NCI-H2081 treated with DMSO at 0.1 percent for 48 hours (cell line): ENCODE measurements around the gene ZXDA.
"Not testable (repeated sequence)": the region's sequence is repeated elsewhere in the genome, so short reads cannot be mapped to it uniquely, and the experiment has no call there.

Experiments used
- DNase-seq: peaks from one replicate; lab custom pipeline; 2025; lab: John Stamatoyannopoulos, UW

ZXDA gene, protein sequence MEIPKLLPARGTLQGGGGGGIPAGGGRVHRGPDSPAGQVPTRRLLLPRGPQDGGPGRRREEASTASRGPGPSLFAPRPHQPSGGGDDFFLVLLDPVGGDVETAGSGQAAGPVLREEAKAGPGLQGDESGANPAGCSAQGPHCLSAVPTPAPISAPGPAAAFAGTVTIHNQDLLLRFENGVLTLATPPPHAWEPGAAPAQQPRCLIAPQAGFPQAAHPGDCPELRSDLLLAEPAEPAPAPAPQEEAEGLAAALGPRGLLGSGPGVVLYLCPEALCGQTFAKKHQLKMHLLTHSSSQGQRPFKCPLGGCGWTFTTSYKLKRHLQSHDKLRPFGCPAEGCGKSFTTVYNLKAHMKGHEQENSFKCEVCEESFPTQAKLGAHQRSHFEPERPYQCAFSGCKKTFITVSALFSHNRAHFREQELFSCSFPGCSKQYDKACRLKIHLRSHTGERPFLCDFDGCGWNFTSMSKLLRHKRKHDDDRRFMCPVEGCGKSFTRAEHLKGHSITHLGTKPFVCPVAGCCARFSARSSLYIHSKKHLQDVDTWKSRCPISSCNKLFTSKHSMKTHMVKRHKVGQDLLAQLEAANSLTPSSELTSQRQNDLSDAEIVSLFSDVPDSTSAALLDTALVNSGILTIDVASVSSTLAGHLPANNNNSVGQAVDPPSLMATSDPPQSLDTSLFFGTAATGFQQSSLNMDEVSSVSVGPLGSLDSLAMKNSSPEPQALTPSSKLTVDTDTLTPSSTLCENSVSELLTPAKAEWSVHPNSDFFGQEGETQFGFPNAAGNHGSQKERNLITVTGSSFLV

DNA sequence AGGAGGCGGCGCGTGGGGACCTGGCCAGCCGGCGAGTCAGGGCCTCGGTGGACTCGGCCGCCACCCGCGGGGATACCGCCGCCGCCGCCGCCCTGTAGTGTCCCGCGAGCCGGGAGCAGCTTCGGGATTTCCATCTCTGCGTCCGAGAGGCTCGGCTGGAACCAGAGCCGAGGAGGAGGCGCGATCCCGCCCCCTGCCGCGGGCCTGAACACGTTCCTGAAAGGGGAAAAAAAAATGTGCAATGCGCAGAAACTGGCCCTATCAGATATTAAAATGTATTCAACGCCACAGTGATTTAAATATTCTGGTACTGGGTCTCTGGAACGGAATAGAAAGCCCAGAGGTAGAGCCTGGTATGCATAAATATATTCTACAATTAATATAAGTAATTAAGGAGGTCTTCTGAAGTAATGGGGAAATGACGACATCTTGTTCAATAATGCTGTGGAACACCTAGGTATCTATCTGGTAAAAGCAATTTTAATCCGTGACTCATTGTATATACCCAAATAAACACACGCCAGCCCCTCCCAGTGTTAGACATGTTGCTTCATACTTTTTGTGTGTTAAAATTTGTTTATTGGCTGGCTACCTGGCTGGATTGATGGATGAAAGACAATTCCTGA, at the start of gene ZXDA:
ZXDA (minus strand) TSS at position 172 of the 626 bp plus-strand sequence; CDS start at position 134, 38 bp downstream.
- DNase-seq, result not testable (repeated sequence)

DNA sequence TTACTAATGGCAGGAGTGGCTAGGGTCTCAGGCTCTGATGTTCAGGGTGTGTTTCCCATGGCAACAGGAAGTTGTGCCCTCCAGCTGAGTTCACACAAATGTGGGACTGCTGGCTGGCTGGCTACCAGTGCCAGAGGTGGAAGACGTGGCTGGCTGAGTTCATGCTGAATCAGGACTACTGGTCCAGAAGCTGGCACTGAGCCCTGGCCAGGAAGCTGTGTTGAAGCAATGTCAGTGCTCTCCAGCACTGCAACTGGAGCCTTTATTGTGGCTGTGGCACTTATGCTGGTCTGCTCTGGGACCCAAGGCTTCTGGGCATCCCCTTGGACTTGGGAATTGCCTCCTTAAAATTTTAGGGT, 42.0 kb upstream of the ZXDA start:
- DNase-seq, result no peak

DNA sequence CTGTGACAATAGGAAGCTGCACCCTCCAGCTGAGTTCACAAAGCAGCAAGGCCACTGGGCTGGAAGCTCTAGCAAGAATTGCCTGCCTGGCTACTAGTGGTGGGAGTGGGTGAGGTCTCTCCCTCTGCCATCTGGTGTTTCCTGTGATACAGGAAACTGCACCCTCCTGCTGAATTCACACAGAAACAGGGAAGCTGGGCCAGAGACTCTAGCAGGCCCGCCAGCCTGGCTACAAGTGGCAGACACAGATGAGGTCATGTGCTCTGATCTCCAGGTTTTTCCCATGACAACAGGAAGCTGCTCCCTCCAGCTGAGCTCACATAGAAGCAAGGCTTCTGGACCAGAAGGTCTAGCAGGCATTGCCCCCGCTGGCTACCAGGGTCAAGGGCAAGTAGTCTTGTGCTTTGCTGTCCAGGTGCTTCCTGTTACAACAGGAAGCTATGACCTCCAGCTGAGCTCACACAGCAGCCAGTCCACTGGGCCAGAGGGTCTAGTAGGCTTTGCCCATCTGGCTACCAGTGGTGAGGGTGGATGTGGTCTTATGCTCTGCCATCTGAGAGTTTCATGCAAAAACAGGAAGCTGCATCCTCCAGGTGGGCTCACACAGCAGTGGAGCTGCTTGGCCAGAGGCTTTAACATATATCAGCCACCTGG, 41.5 kb upstream of the ZXDA start:
- no peak for DNase-seq

DNA sequence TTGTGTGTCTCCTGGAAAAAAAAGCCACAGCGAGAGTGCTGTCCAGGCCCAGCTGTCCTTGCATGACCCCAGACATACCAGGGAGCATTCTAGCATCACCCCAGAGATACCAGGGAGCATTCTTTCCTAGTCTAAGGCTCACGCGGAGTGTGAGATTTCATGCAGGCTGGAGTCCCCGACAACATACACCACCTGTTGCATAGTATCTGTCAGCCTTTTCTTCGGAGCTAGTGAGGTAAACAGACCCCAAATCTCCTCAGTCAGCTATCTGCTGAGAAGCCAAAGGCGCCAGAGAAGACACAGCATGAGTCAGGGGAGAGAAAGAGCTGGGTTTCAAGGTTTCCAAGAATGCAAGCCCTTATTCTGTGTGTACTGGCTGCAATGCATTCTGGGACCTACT, 23.1 kb upstream of the ZXDA start:
- DNase-seq, result no peak

DNA sequence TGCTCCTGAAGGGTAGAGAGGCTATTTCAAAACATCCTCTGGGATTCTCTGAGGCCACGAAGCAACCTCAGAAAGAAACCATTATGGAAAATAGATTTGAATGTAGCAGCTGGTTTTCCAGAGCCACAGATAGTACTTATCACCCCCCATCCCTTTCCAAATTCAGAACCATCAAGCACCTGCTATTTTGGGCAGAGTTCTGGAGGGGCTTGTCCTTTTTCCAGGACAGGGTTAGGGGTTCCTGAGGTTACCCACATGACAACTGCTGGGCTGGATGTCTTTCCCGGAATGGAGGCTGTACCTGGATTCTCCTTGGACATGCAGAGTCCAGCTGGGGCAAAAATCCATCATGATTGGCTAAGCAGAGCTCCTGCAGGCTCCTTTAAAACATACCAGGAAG, 22.0 kb upstream of the ZXDA start:
- DNase-seq, result no peak

DNA sequence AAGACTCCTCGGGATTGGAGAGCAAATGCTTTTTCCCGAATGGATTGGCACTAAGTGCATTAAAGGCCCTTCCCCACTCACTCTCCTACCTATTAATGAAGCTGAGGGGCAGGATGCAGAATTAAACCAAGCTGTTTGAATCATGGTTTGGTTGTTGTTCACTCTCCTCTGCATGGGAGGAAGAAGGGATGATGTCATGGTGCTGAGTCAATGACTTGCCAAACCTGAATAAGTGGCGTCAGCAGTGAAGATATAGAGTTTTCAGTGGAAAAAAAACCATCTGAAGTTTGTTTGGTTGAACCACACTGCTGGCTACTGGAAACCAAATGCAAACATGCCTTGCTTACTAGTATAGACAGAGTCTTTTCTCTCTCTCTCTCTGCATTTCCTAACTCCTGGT, 19.8 kb upstream of the ZXDA start:
- DNase-seq, result no peak

DNA sequence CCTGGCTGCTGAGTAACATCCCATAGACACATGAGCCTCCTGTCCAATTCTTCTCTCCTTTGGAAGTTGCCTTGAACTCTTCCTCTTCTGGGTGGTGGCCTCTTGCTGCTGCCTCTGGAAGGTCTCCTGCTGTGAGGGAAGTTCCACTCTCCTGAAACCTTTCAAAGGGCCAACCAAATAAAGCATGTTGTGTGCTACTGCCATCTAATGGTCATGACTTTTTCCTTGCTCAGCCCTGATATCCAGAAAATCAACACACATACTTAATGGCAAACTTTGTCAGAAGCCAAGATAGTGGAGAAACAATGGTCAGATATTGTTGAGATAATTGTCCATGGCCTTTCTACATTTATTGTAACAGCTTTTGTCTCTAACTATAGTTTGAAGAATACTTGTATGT, 19.1 kb upstream of the ZXDA start:
- DNase-seq, result no peak

DNA sequence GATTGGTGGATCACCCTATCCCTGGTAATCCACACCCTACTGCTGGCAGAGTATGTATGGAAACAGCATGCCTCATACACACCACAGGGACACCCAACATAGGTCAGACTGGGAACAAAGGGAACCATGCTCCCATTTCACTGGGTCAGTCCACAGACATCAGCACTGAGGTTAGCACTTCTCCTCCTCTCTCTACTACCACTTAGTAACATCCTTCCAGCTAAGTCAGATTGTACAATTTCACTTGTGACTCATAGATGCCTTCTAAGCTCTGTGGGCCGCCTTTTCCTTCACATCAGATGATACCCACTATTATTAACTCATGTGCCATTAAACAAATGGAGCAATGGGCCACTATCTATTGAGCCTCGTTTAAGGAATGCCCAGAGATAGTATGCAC, 15.5 kb upstream of the ZXDA start:
- DNase-seq, result no peak

DNA sequence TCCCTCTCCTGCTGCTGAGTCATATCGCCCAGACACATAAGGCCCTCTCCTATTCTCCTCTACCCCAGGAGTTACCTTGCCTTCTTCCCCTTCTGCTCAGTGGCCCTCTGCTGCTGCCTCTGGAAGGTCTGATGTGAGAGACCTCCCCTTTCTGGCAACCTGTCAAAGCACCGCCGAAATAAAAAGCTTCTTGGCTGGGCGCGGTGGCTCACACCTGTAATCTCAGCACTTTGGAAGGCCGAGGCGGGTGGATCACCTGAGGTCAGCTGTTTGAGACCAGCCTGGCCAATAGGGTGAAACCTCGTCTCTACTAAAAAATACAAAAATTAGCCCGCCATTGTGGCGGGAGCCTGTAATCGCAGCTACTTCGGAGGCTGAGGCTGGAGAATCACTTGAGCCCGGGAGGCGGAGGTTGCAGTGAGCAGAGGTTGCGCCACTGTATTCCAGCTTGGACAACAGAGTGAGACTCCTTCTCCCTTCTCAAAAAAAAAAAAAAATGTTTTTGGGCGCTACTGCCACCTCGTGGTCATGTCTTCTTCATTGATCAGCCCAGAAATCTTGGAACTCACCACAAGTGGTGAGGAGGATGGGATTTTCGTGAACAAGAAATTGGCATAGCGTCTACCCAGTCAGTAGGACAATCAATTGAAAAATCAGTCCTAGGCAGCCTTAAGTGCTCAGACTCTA, 8.6 kb upstream of the ZXDA start:
- DNase-seq, result no peak

DNA sequence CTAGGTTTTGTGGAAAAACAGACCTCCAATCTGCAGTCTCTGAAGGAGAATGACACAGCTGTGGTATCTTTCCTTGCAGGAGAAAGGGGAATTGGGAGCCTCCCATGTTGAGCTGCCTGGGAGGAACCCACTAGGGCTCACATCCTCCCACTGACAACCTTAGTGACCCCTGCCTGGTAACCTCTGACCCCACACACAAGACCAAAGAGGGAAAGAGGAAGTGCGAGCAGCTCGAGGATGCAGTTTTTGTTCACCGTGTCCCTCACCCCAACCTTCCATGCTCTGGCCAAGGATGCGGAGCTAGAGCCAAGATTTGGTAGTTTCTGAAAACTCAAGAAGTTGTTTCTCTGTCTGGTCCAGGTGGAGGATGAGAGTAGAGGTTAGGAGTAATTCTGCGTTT, 5.4 kb upstream of the ZXDA start:
- no peak for DNase-seq

DNA sequence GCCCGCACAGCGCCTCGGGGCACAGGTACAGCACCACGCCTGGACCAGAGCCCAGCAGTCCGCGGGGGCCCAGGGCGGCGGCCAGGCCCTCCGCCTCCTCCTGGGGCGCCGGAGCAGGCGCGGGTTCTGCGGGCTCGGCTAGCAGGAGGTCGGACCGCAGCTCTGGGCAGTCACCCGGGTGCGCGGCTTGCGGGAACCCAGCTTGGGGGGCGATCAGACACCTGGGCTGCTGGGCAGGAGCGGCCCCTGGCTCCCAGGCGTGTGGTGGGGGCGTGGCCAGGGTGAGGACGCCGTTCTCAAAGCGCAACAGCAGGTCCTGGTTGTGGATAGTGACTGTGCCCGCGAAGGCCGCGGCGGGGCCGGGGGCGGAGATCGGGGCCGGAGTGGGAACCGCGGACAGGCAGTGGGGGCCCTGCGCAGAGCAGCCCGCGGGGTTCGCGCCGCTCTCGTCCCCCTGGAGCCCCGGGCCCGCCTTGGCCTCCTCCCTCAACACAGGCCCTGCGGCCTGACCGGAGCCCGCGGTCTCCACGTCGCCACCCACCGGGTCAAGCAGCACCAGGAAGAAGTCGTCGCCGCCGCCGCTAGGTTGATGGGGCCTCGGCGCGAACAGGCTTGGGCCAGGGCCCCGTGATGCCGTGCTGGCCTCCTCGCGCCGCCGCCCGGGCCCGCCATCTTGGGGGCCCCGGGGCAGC, 517 bp downstream of the ZXDA start:
- not testable (repeated sequence) for DNase-seq

DNA sequence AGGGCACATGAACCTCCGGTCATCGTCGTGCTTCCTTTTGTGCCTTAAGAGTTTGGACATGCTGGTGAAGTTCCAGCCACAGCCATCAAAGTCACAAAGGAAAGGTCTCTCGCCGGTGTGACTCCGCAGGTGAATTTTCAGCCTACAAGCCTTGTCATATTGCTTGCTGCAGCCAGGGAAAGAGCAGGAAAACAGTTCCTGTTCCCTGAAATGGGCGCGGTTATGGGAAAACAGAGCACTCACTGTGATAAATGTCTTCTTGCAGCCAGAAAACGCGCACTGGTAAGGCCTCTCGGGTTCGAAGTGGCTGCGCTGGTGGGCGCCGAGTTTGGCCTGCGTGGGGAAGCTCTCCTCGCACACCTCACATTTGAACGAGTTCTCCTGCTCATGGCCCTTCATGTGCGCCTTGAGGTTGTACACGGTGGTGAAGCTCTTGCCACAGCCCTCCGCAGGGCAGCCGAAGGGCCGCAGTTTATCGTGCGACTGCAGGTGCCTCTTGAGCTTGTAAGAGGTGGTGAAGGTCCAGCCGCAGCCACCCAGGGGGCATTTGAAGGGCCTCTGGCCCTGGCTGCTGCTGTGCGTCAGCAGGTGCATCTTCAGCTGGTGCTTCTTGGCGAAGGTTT, 1.2 kb downstream of the ZXDA start:
- not testable (repeated sequence) for DNase-seq

DNA sequence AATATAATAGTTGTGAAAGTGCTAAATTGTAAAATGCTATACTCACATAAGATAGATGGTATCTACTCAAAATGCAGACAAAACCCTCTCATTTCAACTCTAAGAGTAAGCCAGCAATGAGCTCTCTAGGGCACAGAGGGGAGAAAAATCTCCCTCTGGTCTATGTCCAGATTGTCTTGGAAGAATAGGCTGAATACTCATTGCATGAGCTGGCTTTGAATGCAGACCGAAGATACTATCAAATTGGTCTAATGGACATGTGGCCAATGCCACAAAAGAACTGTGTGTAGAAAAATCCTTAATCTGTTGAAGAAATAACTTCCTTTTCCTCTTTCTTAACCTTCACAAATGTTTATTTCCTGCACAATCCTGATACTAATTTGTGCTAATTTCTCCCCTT, 3.5 kb downstream of the ZXDA start:
- no peak for DNase-seq

DNA sequence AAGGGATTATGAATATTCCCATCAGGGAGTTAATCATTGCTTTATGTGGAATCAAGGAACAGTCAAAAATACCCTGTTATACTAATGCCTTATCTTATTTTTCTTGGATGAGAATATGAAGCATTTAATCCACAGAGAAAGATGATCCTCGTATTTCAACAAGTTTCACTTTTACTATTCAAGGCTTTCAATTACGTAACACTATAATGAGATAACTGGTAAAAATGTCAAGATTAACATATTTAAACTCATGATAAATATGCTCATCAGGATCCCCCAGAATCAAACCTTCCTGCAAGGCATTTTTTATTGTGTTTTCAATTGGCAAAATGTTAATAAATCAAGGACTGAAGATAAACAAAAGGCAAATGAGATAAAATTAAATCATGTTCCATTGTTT, 5.1 kb downstream of the ZXDA start:
- no peak for DNase-seq

DNA sequence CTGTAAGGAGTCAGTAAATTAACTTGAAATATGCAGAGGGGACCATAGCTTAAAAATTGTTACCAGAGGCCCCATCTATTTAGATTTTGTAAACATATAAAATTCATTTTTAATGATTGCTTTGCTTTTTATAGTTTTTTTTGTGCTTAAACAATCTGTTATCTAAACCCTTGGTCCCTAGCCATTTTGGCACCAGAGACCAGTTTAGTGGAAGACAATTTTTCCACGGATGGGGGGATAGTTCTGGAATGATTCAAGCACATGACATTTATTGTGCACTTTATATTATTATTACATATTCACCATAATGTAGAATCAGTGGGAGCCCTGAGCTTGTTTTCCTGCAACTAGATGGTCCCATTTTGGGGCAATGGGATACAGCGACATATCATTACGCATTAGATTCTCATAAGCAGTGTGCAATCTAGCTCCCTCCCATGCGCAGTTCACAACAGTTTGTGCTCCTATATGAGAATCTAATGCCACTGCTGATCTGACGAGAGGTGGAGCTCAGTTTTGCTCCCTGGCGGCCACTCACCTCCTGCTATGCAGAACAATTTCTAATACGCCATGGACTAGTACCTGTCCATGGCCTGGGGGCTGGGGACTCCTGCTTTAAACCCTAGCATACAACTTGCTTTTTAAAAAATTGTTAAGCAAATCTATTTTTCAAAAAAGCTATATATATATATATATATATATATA, 5.9 kb downstream of the ZXDA start:
- DNase-seq, result no peak

DNA sequence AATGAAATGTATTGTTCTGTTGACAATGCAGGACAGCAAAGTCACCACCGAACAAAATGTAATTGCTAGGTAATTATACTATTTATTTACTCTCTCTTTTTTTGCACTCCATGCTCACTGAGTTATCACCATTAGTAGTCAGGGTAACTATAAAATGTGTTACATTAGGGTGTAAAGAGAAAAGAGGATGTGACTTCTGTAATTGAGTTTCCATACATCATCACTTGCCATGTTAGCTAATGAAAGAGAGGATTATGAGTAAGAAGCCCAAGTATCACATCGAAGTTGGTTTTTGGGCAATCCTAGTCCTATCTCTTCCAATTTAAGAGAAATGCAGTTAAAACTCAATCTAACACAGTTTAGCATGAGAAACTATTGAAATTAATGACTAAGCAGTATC, 7.6 kb downstream of the ZXDA start:
- DNase-seq, result no peak

DNA sequence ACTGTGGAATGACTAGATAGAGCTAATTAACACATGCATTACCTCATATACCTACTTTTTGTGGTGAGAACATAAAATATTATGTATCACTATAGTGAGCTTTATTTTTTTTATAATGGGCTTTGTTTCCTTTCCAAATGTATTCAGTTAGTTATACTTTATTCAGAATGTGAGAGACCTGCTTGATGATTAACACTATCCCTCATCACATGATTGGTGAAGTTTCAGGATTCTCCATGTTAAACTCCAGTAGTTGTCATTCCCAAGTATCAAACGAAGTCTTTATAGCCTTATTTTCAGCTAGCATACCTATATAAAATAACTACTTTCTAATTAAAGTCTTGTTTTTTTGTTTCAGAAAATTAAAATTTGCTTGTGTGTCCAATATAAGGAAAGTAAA, 8.8 kb downstream of the ZXDA start:
- DNase-seq, result no peak

DNA sequence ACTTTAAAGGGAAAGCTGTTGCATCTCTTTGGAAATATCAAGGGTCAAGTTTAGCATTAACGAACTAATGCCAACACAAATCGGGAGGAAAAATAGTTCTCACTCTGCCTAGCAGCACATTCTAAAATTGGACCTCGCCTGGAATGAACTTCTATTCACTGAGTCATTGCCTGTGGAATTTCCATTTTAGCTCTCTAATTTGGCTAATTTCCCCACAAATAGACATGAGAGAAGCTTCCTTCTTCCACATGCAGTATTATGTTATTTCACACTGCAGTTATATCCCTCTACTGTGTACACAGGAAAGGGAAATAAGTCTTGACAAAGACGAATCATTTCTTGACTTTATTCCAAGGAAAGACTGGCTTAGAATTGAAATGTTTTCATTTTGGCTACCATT, 9.3 kb downstream of the ZXDA start:
- no peak for DNase-seq

DNA sequence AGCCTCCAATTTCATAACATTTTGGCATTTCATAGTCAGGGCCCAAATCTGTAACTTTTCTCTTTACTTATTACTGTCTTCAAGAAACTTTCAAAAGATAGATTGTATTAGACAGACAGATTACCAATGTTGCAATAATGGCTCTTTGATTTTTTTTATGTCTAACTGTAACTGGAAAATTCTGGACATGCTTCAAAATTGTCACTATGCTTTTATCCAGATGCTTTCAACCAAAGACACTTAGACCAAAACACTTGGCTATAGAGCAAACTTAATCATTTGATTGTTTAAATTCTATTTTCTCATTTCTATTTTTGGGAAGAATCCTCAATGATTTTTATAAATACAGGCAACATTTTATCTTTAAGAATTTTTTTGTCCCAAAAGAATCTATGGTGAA, 10.4 kb downstream of the ZXDA start:
- no peak for DNase-seq

DNA sequence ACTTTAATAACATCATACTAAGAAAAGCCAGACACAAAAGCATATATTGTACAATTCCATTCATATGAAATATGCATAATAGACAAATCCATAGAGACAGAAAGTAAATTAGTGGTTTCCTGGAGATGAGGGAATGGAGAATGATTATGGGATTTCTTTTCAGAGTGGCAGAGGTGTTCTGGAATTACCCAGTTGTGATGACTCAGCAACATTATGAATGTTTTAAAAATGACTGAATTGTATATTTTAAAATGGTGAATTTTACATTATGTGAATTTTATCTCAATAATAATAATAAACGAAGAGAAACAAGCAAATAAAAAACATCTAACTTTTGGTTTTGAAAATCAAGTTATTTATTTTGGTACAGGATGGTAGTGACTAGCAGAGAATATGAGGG, 11.2 kb downstream of the ZXDA start:
- DNase-seq, result no peak
